ENCODE measurements around the gene WWTR1.

Gene WWTR1

DNA sequence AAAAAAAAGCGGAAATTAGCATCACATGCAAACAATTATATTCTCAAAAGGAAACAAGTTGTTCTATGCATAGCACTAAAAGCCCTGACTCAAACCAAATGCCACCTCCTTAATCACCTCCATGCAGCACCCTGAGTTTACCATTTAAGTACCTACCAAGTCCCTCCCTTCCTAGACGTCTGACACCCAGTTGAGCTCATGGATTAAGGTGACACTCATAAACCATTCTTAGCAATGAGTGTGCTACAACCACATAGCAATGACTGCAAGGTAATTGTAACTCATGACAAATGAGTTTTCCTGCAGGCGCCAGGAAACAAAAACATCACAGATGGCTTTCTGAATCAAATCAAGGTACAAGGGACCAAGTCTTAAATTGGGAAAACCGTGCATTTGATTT, 32.0 kb downstream of the WWTR1 start:
- no peak for TF ChIP-seq CTCF (IDR thresholded peaks at IDR 0.05; ENCODE audit: low read depth, low read length)
- no peak overlapping the region for H3K4me3 ChIP-seq (ENCODE audit: low read depth, low read length)

DNA sequence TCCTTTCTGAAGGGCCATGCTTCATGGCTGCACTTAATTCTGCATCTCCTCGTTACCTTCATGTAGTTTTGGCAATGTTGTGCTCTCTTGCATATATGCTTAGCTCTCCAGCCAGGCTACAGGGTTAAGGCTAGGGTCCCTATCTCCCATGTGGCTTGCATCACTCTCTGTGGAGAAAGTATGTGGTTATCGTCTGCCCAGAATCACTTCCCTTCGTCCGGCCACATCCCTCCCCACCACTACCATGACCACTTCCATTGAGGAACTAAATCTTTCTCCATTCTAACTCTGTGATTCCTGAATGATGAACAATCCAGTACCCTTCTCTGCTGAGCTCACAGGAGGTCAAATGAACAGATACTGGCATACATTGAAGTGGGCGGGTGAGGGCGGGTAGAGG, 34.0 kb downstream of the WWTR1 start:
- no peak for TF ChIP-seq CTCF (IDR thresholded peaks at IDR 0.05; ENCODE audit: low read depth, low read length)
- no peak overlapping the region for H3K4me3 ChIP-seq (ENCODE audit: low read depth, low read length)

GRCh38 chr3:149621218-149622005, 36.4 kb downstream of the WWTR1 start:
- H3K4me3 ChIP-seq (ENCODE audit: low read depth, low read length): no peak overlapping the region; the same call in 1 of the 2 replicates
- TF ChIP-seq CTCF (IDR thresholded peaks at IDR 0.05; ENCODE audit: low read depth, low read length): no peak

DNA sequence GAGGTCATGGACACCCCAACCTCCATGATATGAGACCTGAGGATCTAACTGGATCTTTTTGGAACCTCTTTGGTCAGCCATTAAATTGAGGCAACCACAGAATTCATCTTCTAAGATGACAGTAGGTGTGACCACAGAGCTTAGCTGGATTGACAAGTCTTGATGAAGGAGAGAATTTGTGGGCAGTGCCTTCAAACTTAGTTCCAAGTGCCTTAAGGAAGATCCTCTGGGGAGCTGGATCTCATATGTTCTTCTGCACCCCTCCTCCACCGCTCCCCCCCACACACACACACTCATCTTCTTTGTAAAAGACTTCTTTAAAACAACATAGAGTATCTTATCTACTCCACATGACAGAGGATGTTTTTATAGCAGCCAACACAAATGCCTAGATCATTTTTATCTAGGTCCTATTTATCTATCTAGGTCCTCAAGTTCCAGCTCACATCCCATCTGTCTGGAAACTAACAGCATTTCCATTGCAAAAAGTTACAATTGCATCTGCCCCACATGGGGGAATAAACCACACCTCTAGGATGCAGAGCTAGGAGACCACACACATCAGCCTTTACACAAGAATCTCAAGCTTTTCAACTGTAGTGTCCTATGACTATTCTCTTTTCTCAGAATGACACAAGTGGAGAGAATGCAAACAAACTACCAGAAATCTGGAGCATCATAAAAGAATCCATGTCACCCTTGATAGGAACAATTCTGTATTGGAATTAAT, 37.4 kb downstream of the WWTR1 start:
- H3K4me3 ChIP-seq (ENCODE audit: low read depth, low read length): no peak overlapping the region; the same call in 1 of the 2 replicates
- no peak for TF ChIP-seq CTCF (IDR thresholded peaks at IDR 0.05; ENCODE audit: low read depth, low read length)

- no peak overlapping the region for H3K4me3 ChIP-seq (ENCODE audit: low read depth, low read length)
- TF ChIP-seq CTCF (IDR thresholded peaks at IDR 0.05; ENCODE audit: low read depth, low read length): no peak
Measured at GRCh38 chr3:149619136-149619535, 38.7 kb downstream of the WWTR1 start.

GRCh38 chr3:149618151-149619123, 39.4 kb downstream of the WWTR1 start:
- no peak overlapping the region for H3K4me3 ChIP-seq (ENCODE audit: low read depth, low read length)

More at GRCh38 chr3:149618151-149619123, 39.4 kb downstream of the WWTR1 start:
- TF ChIP-seq CTCF (IDR thresholded peaks at IDR 0.05; ENCODE audit: low read depth, low read length): no peak

Data from WI38 (cell line).